Measurements from ENCODE around the gene ITPR2. TPM values are rescaled to one million over a fixed set of nuclear protein-coding genes. Genes with fewer than 3 reads are reported as not detected.

Gene ITPR2
- total RNA-seq, 1 donor: 19.2 TPM

DNA sequence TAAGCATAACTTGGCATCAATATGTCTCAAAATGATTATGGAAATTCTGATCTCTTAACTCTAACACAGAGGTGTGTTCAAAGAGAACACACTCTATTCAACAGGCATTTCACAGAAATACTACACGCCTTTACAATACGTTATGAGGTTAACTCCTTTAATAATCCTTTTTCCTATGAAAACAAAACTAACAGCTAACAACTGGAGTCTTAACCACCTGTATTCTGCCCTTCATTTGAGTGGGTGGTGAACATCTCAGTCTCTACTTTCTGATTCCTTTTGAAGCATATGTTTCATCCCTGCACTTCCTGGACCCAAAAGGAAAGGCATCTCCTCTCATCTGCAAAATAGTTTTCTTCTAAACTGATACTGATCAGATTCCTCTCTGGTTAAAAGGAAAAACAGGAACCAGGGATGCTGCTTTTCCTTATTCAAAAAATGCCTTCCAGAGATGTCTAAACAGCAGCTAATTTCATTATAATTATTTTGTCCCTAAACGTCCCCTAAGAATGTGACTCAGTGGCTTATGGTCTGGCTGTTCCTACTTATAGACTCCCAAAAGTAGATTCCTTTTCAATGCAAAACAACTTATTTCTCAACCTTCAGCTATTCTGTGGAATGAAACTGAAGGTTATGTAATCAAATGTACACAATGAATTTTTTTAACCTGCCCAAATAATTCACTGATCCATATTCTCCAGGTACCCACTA, 24.1 kb downstream of the ITPR2 start:
- TF ChIP-seq, protein P1, sequence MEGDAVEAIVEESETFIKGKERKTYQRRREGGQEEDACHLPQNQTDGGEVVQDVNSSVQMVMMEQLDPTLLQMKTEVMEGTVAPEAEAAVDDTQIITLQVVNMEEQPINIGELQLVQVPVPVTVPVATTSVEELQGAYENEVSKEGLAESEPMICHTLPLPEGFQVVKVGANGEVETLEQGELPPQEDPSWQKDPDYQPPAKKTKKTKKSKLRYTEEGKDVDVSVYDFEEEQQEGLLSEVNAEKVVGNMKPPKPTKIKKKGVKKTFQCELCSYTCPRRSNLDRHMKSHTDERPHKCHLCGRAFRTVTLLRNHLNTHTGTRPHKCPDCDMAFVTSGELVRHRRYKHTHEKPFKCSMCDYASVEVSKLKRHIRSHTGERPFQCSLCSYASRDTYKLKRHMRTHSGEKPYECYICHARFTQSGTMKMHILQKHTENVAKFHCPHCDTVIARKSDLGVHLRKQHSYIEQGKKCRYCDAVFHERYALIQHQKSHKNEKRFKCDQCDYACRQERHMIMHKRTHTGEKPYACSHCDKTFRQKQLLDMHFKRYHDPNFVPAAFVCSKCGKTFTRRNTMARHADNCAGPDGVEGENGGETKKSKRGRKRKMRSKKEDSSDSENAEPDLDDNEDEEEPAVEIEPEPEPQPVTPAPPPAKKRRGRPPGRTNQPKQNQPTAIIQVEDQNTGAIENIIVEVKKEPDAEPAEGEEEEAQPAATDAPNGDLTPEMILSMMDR (IDR thresholded peaks at IDR 0.05; ENCODE audit: extremely low read depth, low read depth, low read length): no peak
- Histone ChIP-seq H3K27me3 (ENCODE audit: insufficient read depth, low read length) (no peaks in the 10 kb centered on the region), H3K4me3 (ENCODE audit: insufficient read depth, low read length) (no peak overlapping the region), H3K4me1 (ENCODE audit: insufficient read depth, low read length) (peaks cover 19% of the 10 kb centered on the region), H3K36me3 (ENCODE audit: insufficient read depth, low read length) (no peaks in the 10 kb centered on the region), H3K4me2 (ENCODE audit: insufficient read depth, low read length) (no peak overlapping the region), H3K9me3 (ENCODE audit: low read depth, low read length) (no peaks in the 10 kb centered on the region), H3K27ac (ENCODE audit: low read depth, low read length) (no peak overlapping the region), H2AFZ (ENCODE audit: low read length) (no peak overlapping the region), H3K79me2 (ENCODE audit: insufficient read depth, low read length) (peaks cover 2% of the 10 kb centered on the region), H4K20me1 (ENCODE audit: insufficient read depth, low read length) (no peaks in the 10 kb centered on the region)
- DNase-seq (ENCODE audit: insufficient read length, low spot score, missing footprints): no peak

DNA sequence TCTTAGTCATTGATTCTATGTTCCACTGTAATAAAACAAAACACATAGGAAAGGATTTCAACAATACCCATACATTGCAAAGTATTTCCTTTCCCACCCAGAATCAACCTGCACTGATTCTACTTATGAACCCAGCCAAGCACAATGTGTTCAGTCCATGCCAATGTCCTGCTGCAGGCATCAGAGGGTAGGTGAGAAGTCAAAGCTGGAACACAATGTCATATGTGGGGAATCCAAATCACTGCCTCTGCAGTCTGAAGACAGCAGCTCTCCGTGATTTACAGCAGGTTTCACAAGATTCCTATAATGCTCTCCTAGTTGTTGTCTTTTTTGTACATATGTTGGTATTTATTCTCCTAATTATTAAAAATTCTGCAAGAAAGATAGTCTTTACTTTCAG, 25.7 kb downstream of the ITPR2 start:
- no peak overlapping the region for H3K4me2 ChIP-seq (ENCODE audit: insufficient read depth, low read length)
- TF ChIP-seq, protein P1 (IDR thresholded peaks at IDR 0.05; ENCODE audit: extremely low read depth, low read depth, low read length): no peak

GRCh38 chr12:26806556-26806955, 26.4 kb downstream of the ITPR2 start:
- Histone ChIP-seq H3K27me3 (ENCODE audit: insufficient read depth, low read length) (no peaks in the 10 kb centered on the region), H3K9me3 (ENCODE audit: low read depth, low read length) (no peaks in the 10 kb centered on the region), H3K4me1 (ENCODE audit: insufficient read depth, low read length) (peaks cover 20% of the 10 kb centered on the region), H3K36me3 (ENCODE audit: insufficient read depth, low read length) (no peaks in the 10 kb centered on the region), H4K20me1 (ENCODE audit: insufficient read depth, low read length) (no peaks in the 10 kb centered on the region), H3K4me2 (ENCODE audit: insufficient read depth, low read length) (no peak overlapping the region), H3K79me2 (ENCODE audit: insufficient read depth, low read length) (peaks cover 2% of the 10 kb centered on the region), H2AFZ (ENCODE audit: low read length) (no peak overlapping the region), H3K4me3 (ENCODE audit: insufficient read depth, low read length) (no peak overlapping the region), H3K27ac (ENCODE audit: low read depth, low read length) (no peak overlapping the region)
- TF ChIP-seq, protein P1 (IDR thresholded peaks at IDR 0.05; ENCODE audit: extremely low read depth, low read depth, low read length): no peak
- DNase-seq (ENCODE audit: insufficient read length, low spot score, missing footprints): no peak

More for the DNA sequence above, 25.7 kb downstream of the ITPR2 start:
- H3K27ac ChIP-seq (ENCODE audit: low read depth, low read length): no peak overlapping the region
- H3K79me2 ChIP-seq (ENCODE audit: insufficient read depth, low read length): peaks cover 2% of the 10 kb centered on the region
- H4K20me1 ChIP-seq (ENCODE audit: insufficient read depth, low read length): no peaks in the 10 kb centered on the region
- H3K4me3 ChIP-seq (ENCODE audit: insufficient read depth, low read length): no peak overlapping the region
- peaks cover 20% of the 10 kb centered on the region for H3K4me1 ChIP-seq (ENCODE audit: insufficient read depth, low read length)
- H3K36me3 ChIP-seq (ENCODE audit: insufficient read depth, low read length): no peaks in the 10 kb centered on the region
- H2AFZ ChIP-seq (ENCODE audit: low read length): no peak overlapping the region
- DNase-seq (ENCODE audit: insufficient read length, low spot score, missing footprints): no peak
- H3K9me3 ChIP-seq (ENCODE audit: low read depth, low read length): no peaks in the 10 kb centered on the region
- no peaks in the 10 kb centered on the region for H3K27me3 ChIP-seq (ENCODE audit: insufficient read depth, low read length)

- peaks cover 2% of the 10 kb centered on the region for H3K79me2 ChIP-seq (ENCODE audit: insufficient read depth, low read length)
- H3K27ac ChIP-seq (ENCODE audit: low read depth, low read length): no peak overlapping the region
- TF ChIP-seq, protein P1 (IDR thresholded peaks at IDR 0.05; ENCODE audit: extremely low read depth, low read depth, low read length): no peak
- H3K4me2 ChIP-seq (ENCODE audit: insufficient read depth, low read length): no peak overlapping the region
- H3K27me3 ChIP-seq (ENCODE audit: insufficient read depth, low read length): no peaks in the 10 kb centered on the region
- H2AFZ ChIP-seq (ENCODE audit: low read length): peak overlapping the region; percentile 9
- H4K20me1 ChIP-seq (ENCODE audit: insufficient read depth, low read length): no peaks in the 10 kb centered on the region
- no peaks in the 10 kb centered on the region for H3K9me3 ChIP-seq (ENCODE audit: low read depth, low read length)
- H3K4me3 ChIP-seq (ENCODE audit: insufficient read depth, low read length): no peak overlapping the region
- no peaks in the 10 kb centered on the region for H3K36me3 ChIP-seq (ENCODE audit: insufficient read depth, low read length)
- DNase-seq (ENCODE audit: insufficient read length, low spot score, missing footprints): no peak
- peaks cover 16% of the 10 kb centered on the region for H3K4me1 ChIP-seq (ENCODE audit: insufficient read depth, low read length)
These were observed 27.5 kb downstream of the ITPR2 start for GRCh38 chr12:26805401-26805971.
